GM10248 (cell line): Measurements from ENCODE around the gene PODNL1.

Experiments
- CTCF ChIA-PET: fragments of 300-600 bp; sonication (Branson Sonifier 250); formaldehyde crosslinking; extraction: SDS; loops from one replicate; lab custom pipeline; 2021; ENCODE audit warnings: antibody characterized with exemption; lab: Yijun Ruan, JAX
- POLR2A ChIA-PET: fragments of 350-650 bp; sonication (Branson Sonifier 250); formaldehyde crosslinking; extraction: SDS; loops from one replicate; lab custom pipeline; 2020; ENCODE audit warnings: antibody characterized with exemption; lab: Yijun Ruan, JAX
- DNase-seq: peaks from one replicate; pipeline ENCODE4 v3.0.0; 2012; ENCODE audit errors: extremely low spot score
- TF ChIP-seq, protein P1 (sequence below): IDR thresholded peaks from 2 replicates; pipeline ENCODE4 v1.5.1; 2012; ENCODE audit warnings: mild to moderate bottlenecking, low read depth; ENCODE audit errors: extremely low read depth, missing control alignments, control extremely low read depth

The PODNL1 gene

DNA sequence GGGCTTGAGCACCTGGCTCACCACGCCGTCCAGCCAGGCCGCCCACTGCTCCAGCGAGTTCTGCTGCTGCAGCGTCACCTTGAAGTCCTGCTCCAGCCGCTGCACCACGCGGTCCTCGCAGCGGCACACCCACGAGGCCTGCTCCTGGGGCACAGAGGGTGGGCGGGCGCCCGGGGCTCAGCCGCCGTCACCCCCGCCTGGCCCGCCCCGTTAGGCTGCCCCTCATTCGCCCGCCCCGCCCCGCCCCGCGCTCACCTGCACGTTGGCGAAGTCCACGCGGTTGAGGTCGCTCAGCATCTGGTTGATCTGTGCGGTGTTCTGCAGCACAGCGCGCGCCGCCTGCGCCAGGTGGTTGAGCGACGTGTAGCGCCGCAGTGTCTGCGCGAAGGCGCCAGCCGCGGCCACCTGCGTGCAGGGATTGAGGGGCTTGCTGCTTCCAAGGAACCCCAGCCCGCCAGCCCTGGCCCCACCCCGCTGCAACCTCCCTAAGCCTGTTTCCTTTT, 25.4 kb upstream of the PODNL1 start:
- no peak for DNase-seq
- POLR2A ChIA-PET, result no interaction called here
- CTCF ChIA-PET, result interaction anchor here (0.5 kb wide), 1 partner anchor 81 kb away, joined by 3 read pairs; no protein-coding TSS in a partner anchor
- TF ChIP-seq, protein P1, sequence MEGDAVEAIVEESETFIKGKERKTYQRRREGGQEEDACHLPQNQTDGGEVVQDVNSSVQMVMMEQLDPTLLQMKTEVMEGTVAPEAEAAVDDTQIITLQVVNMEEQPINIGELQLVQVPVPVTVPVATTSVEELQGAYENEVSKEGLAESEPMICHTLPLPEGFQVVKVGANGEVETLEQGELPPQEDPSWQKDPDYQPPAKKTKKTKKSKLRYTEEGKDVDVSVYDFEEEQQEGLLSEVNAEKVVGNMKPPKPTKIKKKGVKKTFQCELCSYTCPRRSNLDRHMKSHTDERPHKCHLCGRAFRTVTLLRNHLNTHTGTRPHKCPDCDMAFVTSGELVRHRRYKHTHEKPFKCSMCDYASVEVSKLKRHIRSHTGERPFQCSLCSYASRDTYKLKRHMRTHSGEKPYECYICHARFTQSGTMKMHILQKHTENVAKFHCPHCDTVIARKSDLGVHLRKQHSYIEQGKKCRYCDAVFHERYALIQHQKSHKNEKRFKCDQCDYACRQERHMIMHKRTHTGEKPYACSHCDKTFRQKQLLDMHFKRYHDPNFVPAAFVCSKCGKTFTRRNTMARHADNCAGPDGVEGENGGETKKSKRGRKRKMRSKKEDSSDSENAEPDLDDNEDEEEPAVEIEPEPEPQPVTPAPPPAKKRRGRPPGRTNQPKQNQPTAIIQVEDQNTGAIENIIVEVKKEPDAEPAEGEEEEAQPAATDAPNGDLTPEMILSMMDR, result no peak

DNA sequence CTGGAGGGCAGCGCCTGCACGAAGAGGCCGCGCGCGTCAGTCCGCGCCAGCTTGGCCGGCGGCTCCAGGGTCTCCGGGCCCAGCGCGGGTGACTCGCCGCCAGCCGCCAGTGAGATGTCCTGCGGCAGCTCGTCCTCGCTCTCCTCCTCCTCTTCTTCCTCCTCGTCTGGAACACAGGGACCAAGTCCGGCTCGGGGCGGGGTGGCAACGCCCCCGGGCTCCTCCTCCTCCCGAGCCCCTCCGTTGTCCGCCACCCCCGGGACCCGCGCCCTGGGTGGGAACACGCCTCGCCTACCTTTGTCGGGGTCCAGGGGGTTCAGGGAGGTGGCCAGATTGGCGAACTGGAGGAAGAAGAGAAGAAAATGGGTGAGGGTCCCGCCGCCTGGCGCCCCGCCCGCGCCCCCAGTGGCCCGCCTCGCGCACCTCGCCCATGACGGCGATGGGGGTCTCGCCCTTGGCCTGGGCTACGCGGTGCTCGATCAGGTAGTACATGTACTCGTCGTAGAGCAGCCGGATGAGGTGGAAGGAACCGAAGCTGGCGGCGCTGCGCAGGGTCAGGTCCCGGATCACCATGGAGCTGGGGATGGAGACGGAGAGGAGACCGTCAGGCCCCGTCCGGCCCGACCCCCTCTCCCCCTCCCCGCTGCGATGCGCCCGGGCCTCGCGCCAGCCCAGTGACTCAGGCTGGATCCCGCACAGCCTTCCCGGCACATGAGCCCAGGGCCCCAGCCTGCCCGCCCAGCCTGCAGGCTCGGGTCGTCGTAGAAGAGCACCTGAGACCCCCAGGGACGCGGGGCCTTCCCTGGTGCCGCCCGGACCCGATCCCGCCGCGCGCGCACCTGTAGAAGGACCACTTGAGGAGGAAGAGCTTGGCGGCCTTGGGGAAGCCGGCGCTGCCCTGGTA, 24.7 kb upstream of the PODNL1 start:
- ChIA-PET CTCF (interaction anchor here (0.5 to 1.2 kb wide), 2 partner anchors 82 kb away, joined by 3 to 4 read pairs; no protein-coding TSS in a partner anchor), POLR2A (no interaction called here)
- DNase-seq, result no peak
- TF ChIP-seq, protein P1, result no peak

DNA sequence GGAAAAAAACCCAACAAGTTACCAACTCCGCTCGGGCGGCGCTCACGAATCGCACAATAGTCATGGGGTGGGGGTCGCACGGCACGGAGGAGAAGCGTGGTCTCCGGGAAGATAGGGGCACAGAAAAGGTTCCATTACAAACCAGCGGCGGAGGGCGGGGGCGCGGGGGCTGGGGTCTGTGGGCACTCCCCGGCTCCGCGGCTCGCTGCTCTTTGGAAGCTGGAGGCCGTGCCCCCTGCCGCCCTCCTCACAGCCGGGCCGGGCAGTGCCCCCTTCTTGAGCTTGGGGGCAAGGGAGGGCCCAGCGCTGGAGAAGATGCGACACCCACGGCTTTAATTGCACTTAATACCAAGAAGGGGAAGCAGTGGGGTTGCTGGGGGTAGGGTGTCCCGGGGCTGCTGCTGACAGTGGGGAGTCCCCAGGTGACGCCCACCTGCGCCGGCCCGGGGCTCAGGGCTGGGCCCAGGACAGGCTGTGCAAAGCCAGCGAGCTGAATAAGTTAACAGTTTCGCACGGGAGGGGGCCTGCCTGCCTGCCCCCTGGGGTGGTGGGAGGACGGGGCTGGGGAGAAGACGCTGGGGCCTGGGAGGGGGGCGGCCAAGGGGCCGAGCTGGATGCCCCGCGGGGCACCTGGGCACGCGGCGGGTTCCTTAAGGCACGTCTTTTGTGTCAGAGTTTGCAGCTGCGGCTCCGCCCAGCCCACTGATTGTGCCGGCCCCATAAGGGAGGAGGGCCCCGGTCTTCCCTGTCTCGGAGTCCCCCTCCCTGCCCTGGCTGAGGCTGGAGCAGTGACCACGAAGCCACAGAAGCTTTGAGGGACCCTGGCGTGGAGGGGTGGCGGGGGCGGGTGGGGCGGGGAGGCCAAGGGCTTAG, 23.8 kb upstream of the PODNL1 start:
- TF ChIP-seq, protein P1, result no peak
- ChIA-PET CTCF (interaction anchor here (1.2 to 1.3 kb wide), 2 partner anchors 9 to 81 kb away, joined by 4 read pairs; no protein-coding TSS in a partner anchor), POLR2A (no interaction called here)
- no peak for DNase-seq

DNA sequence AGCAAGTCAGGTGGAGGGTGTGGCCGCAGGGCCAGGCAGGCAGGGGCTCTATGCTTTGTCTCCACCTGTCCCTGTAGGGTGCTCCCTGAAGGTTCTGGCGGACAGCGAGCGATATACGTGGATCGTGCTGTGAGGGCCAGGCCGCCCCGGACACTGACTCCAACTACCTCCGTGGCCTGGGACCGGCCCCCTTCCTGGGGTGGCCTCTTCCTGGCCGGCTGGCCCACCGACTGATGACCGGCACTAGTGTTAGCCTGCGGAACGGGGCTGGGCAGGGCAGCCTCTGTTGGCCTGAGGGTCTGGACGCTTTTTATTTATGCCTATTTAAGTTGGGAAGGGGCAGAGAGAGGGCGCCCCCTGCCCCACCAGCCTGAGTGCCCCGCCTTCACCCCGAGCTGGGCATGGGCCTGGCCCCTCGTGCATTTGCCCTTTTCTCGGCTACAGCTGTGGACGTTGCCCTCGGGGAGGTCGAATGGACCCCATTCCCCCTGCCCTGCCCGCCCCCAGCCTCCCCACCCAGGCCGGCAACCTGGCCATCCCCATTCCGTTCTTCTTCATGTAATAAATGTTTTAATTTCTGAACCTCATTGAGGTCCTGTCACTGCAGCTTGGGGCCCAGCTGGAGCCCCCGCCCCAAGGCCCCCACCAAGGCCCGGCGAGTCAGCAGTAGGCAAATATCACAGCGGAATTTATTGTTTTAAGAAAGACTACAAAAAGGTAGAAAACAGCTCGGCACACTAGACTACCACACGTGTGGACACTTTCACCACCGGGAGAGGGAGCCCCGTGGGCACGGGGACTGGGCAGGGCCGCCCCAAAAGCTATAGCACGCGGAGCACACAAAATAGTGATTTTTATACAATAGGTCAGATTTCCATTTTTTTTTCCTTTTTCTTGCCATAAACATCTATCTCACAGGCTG, 22.9 kb upstream of the PODNL1 start:
- POLR2A ChIA-PET, result no interaction called here

DNA sequence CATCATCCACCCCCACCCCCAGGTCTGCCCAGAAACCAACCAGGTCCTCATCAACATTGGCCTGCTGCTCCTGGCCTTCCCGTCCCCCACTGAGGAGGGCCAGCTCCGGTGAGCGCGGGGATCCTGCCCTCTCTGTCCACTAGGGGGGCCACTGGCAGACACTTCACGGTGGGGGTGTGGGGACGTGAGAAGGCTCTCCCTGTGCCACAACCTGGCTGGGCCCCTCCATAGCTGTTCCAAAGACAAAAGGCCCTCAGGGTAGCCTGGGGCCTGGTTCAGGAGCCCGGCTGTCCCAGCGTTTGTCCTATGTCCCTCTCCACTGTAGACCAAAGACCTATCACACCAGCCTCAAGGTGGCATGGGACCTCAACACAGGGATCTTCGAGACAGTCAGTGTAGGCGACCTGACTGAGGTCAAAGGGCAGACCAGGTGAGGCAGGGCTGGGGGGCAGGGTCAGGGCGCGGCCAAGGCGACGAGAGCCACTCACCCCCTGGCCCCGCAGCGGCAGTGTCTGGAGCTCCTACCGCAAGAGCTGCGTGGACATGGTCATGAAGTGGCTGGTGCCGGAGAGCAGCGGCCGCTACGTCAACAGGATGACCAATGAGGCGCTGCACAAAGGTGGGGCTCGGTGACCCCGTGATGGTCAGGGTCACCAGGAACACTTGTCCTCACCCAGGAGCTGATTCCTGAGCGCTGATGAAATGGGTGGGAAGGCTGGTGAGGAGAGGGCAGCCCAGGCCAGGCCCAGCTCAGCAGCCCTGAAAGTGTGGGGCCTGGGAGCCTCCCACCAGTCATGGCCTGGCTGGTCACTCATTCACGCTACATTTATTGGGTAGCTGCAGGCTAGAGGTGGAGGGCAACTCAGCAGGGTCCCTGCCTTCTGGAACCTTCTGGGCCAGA, 22.0 kb upstream of the PODNL1 start:
- DNase-seq, result no peak
- ChIA-PET POLR2A (no interaction called here), CTCF (interaction anchor here (1.0 to 1.5 kb wide), 5 partner anchors 7 to 32 kb away, joined by 3 to 4 read pairs (median 3); no protein-coding TSS in a partner anchor)
- TF ChIP-seq, protein P1, result peak; percentile 25

More for the DNA sequence above, 22.9 kb upstream of the PODNL1 start:
- no peak for DNase-seq
- CTCF ChIA-PET, result interaction anchor here (1.0 to 1.5 kb wide), 5 partner anchors 7 to 31 kb away, joined by 3 to 4 read pairs (median 3); no protein-coding TSS in a partner anchor
- TF ChIP-seq, protein P1, result no peak
